GM21717 (cell line): ENCODE measurements around the gene LRIT2.
"Not testable (repeated sequence)": the region's sequence is repeated elsewhere in the genome, so short reads cannot be mapped to it uniquely, and the experiment has no call there.

ENCODE experiments used
- ATAC-seq: cut with Tn5 transposase; IDR thresholded peaks from one replicate; pipeline ENCODE4 v1.9.1; 2021; ENCODE audit warnings: mild to moderate bottlenecking, moderate library complexity; ENCODE audit not compliant: unreplicated experiment

LRIT2 gene

GRCh38 chr10:84185526-84186175 lies 39.7 kb downstream of the LRIT2 start:
- no peak for ATAC-seq

- ATAC-seq = no peak
Measured at GRCh38 chr10:84184517-84184916, 40.8 kb downstream of the LRIT2 start.

DNA sequence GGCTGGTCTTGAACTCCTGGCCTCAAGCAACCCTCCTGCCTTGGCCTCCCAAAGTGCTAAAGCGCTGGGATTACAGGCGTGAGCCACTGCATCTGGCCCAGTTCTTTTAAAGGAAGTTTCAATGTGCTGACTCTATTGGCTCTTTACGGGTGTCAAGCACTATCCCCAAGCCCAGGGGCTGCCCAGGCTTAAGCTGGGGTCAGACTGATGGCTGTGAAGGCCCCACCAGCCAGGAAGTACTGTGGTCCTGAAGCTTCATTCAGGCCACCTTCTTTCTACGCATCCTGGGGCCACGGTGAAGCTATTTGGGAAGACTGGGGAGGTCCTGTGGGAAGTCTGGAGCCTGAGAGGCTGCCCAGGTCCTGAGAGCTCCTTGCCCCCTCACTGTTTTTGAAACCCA lies 43.7 kb downstream of the LRIT2 start:
- no peak for ATAC-seq

GRCh38 chr10:84180386-84180785 lies 45.0 kb downstream of the LRIT2 start:
- not testable (repeated sequence) for ATAC-seq

DNA sequence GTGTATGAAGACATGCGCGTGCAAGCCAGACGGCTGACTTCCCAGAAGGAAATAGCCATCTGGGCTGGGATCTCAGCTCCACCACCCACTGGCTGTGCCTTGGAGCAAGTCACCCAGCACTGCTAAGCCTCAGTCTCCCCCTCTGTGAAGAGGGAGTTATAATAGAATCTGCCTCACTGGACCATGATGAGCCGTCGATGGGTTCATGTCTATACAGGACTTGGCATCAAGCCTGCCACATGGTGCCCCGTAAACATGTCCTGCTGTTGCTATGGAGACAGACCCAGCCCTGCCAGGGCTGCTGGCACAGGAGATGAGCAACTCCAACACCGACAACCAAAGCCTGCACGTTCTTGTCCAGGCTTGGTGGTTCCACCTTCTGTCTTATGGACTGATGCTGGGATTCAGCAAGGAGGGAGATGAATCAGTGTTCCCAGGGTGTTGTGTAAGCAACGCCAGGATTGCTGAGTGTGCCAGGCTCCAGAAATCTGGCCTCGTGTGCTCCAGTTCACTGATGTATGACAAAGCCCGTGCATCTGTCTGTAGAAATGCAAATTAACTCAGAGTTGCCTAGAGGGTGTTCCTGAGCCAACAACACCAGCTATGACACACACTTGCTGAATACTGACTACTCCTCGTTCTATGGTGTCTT lies 46.2 kb downstream of the LRIT2 start:
- peak; percentile 97 for ATAC-seq

DNA sequence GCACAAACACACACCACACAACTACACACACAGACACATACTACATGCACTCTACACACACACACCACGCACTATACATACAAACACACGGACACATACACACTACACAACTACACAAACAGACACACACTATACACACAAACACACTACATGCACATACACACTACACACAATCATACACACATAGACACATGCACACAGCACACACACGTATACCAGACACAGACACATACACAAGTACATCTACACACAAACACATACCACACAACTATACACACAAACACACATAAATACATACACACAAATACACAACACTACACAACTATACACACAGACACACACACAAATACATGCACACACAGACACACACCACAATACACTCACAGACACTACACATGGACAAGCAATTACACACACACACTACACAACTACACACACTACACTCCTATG lies 47.2 kb downstream of the LRIT2 start:
- ATAC-seq = no peak

DNA sequence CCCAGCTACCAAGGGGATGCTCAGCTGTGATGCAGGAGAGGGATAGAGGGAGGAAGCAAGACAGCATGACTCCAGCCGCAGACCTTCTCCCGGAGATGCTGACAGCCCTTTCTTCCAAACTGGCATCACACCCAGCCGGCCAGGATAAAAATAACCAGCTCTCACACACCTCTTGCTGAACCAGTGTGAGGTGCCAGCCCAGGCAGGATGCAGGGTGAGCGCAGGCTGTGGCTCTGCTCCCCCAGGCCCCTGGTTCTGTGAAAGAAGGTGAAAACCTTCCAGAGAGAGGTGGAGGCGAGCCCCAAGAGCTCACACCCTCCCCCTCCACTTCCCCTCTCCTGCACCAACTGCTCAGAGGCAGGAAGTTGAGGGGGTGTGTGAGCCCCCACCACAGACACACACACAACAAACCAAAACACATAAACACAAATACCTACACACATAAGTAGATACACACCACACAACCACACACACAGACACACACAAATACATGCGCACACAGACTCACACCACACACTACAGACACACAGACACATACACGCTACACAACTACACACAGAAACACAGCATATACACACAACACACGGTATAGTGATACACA lies 47.7 kb downstream of the LRIT2 start:
- peak; percentile 37 for ATAC-seq

- ATAC-seq = no peak
Measured at GRCh38 chr10:84176836-84177474, 48.4 kb downstream of the LRIT2 start.

DNA sequence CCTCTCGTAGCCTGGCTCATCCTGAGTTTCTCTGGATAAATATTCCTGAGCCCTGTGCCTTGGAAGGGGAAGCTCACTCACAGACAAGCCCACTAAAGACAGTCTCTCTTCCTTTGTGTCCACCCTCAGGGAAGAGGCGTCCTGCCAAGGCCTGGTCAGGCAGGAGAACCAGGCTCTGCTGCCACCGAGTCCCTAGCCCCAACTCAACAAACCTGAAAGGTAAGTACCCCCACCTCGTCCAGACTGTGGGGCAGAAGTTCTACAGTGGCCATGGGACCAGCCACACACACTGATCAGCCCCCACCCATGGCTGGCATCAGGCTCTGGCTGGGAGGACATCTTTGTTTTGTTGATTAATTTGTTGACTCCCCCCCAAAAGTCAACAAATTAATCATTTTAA lies 49.0 kb downstream of the LRIT2 start:
- ATAC-seq = no peak

GRCh38 chr10:84175436-84175835 lies 49.9 kb downstream of the LRIT2 start:
- ATAC-seq = no peak

GRCh38 chr10:84173501-84173929 lies 51.8 kb downstream of the LRIT2 start, which contains the start of gene GPR15LG:
GPR15LG (plus strand) TSS chr10:84173801; CDS start chr10:84173852, 51 bp downstream.
- ATAC-seq = no peak

- ATAC-seq = peak; percentile 68
Measured at GRCh38 chr10:84172467-84173356, 52.6 kb downstream of the LRIT2 start.

- ATAC-seq = peak; percentile 29
Measured at GRCh38 chr10:84171700-84172466, 53.5 kb downstream of the LRIT2 start.

DNA sequence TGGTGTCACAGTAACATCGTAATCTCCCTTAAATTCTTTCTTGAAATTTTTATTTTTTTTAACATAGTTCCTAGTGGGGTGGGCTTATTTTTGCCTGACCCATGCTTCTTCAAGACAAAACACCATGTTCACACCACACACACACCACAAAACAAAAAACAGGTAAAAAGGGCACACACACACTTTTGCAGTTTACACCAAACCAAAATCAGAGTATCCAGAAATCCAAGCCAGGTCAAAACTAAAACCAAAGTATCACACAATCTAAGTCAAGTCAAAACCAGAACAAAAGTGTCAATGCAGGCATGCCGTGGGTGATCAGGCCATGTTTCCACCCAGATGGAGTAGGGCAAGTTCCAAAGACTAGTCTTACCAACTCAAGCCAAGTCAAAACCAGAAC lies 54.1 kb downstream of the LRIT2 start:
- not testable (repeated sequence) for ATAC-seq
